Activated CD8-positive, alpha-beta memory T cell treated with anti-CD3 and anti-CD28 coated beads, Interleukin-2, amount 50 U/mL, for 48 hours (primary cell): ENCODE measurements around the gene C16orf90.

Experiments
- DNase-seq: peaks from one replicate; pipeline ENCODE4 v3.0.0-alpha.2; 2020

C16orf90 gene

DNA sequence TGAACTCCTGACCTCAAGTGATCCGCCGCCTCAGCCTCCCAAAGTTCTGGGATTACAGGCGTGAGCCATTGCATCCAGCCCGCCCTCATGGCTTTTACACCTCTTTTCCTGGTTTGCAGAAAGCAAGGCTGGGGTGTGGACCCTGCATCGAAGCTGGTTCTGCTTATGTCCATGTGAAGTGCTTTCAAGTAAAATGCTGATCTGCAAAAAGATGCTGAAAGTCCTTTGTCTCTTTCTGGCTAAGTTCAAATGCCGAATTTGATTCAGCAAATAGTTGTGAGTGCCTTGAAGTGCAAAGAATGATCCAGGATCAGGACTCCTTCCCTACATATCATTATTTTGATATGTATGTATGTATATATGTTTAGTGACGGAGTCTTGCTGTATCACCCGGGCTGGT is 34.7 kb downstream of the C16orf90 start:
- no peak for DNase-seq

DNA sequence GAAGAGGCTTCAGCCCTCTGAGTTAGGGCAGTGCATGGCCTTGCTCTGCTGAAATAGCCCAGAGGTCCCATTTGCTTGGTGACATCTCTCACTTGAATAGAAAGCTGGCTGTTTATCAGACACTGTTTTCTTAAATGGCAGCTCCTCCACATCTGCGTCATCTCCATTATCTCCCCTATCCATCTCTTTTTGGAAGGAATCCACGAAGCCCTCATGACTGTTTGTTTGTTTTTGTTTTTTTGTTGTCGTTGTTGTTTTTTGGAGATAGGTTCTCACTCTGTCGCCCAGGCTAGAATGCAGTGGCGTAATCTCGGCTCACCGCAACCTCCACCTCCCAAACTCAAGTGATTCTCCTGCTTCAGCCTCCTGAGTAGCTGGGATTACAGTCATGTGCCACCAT is 35.2 kb downstream of the C16orf90 start:
- no peak for DNase-seq

DNA sequence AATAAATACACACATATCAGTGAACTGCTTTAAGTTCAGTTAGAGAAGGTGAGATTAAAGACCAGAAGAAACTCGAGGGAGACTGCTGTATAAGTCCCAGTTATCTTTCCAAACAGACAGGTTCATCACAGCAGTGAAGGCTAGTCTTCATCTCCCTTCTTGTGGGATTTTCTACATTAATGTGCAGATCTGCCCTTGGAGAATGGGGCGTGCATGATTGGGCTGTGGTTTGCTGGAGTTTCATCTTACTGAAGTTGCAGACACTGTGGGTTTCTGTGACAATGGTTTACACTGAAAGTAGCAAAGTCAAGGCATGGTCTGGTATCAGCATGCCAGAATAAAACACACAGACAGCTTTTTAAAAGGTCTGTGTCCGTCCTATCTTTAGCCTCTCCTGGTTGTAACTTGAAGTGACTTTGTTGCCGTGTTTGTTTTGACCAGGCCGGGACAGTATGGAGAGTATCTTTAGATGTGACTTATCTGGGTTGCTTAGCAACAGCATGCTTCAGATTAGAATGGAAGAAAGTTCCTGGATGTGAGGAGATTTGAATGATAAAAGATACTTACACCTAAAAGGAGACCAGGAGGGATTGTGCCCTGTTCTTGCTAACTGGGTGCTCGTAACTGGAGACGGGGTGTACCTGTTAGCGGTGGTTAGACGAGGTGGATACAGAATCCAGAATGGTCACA is 35.7 kb downstream of the C16orf90 start:
- DNase-seq: no peak

DNA sequence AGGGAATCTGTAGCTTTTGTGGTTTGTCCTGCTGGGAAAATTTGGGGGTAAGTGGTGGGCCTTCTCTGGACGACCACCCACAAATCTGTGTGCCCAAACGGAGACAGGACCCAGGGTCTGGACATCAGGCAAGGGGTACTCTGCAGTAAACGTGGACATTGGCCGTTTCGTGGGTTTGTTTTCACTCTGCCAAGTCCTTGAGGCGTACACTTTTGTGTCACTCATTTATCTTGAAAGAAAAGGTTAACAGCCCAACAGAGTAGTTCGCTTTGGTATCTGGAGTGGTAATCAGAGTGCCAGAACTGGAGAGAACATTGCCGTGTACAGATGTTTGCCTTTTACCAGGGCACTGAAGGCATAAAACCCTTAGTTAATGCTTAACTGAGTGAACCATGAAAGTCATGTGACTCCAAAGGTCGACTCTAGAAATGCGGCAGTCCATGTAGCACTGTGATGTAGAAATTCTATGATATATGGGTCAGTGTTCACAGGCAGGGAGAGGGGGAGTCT is 36.4 kb downstream of the C16orf90 start:
- DNase-seq: no peak

DNA sequence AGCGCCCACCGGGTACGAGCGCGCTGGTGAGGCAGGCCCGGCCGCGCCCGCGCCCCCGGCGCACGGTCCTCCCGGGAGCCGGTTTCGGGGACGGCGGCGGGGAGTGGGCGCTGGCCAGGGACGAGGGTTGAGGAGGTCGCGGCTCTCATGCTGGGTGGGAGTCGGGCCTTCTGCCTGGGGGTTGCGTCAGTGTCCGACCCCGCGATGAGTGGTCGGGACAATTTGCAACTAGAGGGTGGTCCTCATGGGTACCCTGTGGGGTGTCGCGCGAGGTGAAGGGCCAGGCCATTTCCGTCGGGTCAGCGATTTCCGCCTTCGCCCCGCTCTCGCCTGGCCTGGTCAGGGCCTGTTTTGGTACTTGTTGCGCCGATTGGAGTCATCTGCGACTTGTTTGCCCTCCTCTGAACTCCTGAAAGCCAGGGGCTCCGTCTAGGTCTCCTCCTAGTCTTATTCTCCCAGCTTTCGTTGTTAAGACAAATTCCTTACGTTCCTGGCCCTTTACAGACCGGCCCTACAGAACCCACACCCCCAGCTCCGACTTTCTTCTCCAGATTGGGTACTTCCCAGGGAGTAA is 36.9 kb downstream of the C16orf90 start:
- DNase-seq: peak; percentile 60

DNA sequence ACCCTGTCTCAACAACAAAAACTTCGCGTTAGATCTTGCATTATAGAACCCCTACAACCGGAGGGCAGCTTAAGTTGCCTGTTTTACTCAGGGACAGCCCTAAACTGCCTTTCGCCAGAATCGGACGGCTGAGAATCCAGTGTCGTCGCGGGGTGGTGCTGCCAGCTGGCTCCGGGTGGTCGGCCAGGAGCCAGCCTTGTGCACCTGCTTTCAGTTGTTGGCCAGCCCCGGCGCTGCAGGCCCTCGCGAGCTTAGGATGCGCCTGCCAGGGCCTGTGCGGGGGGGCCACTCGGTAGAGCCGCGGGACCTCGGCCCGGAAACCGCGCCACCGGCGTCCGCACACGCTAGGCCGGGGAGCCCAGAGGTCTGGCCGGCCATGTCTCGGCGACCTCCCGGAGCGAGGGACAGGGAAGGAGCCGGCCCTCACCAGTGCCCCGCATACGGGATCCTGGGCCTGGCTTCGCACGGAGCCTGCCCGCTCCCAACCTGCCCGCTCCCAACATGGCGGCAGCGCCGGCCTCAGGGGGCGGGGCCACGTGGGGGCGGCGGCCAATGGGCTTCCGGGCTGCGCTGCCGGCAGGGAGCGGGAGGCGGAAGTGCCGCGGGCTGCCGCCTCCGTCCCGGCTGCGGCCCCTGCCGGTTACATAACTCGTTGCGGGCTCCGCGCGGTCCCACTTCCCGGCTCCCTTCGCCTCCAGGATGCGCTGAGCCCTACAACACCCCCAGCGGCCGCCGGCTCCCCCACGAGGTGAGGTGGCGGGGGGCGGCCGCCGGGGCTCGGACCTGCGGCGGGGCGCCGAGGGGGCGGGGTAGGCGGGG is 37.6 kb downstream of the C16orf90 start:
- peak; percentile 94 for DNase-seq

DNA sequence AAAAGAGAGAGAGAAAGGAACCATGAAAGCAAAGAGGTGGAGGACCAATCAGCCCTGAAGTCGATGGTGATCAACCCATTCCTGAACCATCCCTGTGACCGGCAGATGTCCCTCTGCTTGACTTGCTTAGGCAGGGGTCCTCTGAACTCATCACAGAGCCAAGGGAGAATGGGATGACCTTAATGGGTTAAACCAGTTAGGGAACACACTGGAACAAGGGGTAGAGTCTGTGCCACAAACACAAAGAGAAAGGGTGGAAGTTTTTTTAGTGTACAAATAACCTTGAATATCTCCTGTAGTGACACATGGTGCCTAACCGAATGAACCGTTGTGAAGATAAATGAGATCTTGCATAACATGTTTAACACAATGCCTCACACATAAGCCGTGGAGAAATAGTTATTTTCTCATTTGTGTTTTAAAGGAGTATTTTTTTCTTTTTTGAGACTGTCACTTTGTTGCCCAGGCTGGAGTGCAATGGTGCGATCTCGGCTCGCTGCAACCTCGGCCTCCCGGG is 40.6 kb downstream of the C16orf90 start:
- no peak for DNase-seq

DNA sequence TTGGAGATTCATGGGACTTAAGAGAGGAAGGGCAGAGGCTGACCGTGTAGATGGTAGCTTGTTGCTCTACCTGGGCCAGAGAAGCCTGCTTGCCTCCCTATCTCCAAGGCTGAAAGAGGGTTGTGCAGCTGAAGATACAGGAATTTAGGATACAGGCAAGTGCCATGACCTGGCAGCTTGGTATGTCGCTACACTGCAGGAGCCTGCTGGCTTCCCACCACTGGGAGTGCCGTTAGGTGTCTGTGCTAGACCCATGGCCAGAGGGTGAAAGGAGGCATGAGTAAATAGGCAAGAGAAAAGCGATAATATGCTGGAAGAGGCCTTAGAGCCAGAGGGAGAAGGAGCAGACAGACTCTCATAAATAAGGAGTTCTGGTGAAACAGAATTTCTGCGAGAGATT is 41.2 kb downstream of the C16orf90 start:
- no peak for DNase-seq

DNA sequence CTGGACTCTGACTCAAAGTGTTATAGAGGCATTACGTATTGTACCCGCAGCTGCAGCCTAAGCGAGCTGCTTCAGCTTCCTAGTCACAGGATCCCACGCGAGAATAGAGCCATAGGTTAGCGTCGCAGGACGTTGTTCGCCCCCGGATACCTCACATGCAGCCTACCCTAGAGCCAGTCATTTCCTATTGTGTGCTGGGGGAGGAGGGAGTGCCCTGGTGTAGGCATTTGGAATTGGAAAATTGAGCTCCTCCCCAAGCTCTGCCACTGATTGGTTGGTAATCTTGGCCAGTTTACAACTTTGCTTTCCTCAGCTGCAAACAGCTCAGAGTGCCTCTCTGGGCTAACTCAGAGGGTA is 51.3 kb downstream of the C16orf90 start:
- no peak for DNase-seq
